GM19324 (cell line): ENCODE data around the gene CDYL.

Source experiments
- ATAC-seq: cut with Tn5 transposase; IDR thresholded peaks from one replicate; pipeline ENCODE4 v1.9.1; 2021; ENCODE audit warnings: mild to moderate bottlenecking, moderate library complexity; ENCODE audit not compliant: unreplicated experiment, low FRiP score

The CDYL gene

DNA sequence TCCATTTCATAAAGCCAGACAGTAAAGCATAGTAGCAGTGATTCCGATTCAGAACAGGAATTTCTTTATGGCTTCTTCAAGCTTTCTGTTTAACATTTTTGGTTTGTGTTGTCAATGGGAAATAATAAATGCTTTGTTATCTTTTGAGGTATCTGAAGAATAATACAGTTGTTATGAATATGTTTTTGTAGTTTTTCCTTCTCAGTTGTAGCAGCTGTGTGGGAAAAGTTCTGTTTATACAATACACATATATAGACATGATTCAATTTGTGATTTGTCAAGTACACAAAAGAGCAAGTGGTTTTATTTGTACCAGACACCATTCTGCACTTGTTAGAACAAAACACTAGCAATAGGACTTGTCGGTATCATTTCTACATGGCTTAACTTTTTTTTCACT is 96.6 kb downstream of the CDYL start:
- no peak for ATAC-seq

DNA sequence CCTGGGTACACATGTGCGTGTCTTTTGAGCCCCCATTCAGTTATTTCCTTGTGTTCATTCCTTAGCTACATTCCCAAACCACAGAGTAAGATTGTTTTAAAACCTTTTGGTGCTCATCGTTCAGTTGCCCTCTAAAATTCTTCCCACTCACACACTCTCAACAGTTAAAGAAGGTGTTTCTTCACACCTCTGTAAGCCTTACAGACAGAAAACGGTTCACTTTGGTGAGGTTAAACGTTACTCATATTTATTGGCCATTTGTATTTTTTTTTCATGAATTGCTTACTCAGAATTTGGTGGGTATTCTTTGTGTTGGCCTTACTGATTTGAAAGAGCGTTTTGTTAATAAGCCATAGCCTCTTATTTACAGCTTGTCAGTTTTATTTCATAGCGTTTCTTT is 97.7 kb downstream of the CDYL start:
- no peak for ATAC-seq

DNA sequence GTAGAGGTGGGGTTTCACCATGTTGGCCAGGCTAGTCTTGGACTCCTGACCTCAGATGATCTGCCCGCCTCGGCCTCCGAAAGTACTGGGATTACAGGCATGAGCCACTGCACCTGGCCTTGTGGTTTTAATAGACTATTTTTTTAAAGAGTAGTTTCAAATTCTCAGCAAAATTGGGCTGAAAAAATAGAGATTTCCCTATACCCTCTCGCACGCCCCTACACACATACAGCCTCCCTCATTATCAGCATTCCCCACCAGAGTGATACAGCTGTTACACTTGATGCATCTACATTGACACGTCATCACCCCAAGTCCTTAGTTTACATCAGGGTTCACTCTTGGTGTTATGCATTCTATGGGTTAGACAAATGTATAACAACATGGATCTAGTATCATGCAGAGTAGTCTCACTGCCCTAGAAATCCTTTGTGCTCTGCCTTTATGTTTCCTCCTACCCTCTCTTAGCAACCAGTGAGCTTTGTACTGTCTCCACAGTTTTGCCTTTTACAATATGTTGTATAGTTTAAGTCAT is 103.6 kb downstream of the CDYL start:
- ATAC-seq: peak; percentile 69

DNA sequence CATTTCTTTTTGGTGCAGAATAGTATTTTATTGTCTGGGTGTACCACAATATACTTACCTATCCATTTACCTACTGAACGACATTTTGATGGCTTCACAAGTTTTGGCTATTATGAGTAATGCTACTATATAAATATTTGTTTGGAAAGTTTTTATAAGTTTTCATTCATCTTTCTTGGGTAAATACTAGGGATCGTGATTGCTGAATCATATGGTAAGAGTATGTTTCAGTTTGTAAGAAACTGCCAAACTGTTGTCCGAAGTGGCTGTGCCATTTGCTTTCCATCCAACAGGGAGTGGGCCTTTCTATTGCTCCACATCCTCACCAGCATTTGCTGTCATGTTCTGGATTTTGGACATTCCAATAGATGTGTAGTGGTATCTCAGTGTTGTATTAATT is 104.2 kb downstream of the CDYL start:
- ATAC-seq: no peak

DNA sequence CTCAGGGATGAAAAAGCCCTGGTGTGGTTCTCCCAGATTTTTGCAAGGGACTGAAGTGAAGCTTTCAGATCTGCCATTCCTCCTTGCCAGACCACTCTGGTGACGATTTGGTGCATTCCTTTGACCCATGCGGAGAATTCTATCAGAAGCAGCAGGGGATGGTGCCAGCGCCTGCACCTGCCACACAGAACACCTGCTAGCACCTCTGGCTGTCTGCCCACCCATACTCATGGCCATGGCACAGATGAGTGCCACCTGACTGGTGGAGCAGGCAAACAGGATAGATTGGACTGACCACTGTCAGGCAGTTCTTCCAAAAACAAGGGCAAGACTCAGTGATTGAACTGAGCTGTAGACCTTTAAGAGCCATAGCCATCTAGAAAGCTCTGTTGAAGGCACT is 107.1 kb downstream of the CDYL start:
- ATAC-seq: no peak

DNA sequence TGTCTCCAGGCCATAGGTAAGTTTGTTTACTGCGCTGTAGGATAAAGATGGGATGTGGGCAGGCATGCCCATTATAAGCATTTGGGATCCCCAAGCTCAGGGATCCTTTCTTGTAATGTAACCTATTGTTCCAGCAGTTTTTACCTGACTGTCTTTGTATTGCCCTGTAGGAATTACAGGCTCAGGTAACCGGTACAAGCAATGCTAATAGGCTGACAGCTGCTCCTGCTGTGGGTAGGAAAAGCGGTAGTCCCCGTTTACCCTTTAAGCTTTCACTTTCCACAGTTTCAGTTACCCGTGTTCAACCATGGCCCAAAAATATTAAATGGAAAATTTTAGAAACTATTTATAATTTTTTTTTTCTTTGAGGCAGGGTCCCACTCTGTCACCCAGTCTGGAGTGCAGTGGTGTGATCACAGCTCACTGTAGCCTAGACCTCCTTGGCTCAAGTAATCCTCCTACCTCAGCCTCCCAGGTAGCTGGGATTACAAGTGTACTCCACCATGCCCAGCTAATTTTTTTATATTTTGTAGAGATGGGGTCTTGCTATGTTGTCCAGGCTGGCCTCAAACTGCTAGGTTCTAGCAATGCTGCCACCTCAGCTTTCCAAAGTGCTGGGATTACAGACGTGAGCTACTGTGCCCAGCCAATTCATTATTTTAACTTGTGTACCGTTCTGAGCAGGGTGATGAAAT is 108.6 kb downstream of the CDYL start:
- ATAC-seq: no peak

DNA sequence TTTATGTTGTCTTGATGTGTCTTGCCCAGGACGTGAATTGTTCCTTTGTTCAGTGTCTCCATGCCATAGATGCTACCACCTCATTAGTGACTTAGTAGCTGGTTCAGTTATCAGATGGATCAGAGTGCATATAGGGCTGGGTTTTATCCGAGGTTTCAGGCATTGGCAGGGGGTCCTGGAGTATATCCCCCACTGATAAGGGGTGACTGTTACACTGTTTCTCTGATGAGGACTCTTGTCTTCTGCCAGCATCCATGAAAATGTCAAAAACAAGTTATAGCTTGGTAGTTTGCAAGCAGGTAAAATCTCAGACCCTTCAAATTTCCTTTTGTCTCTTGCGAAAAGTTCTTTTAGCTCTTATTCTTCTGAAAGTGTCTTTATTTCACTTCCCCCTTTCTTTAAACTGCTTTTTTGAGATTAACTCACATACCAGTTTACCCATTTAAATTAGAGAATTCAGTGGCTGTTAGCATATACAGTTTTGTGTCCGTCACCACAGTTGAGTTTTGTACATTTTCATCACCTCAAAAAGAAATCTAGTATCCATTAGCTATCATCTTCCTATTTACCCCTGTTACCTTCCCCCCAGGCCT is 109.2 kb downstream of the CDYL start:
- no peak for ATAC-seq

DNA sequence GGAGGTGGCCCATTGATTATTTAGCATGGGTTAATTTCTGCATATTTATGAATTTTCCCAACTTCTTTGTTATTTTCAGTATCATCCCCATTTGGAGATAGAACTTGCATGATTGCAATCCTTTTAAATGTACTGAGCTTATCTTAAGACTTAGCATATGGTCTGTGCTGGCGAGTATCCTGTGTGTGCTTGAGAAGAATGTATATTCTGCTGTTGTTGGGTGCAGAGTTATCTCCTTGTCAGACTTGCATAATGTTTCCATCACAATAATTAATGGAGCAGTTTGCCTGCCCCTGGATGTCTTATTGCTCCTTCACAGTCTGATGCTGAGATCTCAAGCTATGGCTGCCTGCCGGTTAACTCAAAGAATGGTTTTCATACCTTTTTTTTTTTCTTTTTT is 112.6 kb downstream of the CDYL start:
- ATAC-seq: no peak

DNA sequence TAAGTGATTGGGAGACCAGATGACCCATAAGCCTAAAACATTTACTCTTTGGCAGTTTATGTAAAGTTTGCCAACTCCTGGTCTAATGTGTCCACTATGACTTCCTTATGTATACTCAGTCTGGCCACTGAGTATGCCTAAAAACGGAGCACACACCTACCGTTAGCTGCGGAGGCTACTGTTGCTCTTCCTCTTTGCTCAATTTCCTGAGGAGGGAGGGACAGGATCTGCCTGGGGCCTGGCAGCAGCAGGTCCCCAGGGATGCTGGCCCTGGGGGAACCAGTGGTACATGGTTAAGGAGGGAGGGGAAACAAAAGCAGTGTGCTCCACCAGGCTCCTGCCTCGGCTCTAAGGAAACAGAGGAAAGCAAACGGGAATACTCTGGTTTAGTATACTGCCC is 113.5 kb downstream of the CDYL start:
- ATAC-seq: no peak

DNA sequence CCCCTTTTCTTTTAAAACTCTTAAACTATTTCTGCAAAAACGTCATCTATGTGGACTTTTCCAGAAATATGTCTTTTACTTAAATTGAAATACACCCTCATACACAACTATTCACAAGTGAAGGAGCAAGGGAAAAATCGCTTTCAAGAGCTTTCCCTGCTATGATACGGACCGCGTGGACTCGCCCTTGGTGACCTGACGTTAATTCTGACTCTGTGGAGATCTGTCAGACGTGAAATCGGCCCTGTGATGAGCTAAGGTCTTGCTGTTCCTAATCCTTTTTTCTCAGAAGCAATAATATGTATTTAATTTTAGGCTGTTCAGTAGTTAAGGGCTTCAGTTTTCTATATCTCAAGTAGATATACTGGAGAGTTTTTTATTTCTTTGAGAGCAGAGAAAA is 114.0 kb downstream of the CDYL start:
- ATAC-seq: no peak

DNA sequence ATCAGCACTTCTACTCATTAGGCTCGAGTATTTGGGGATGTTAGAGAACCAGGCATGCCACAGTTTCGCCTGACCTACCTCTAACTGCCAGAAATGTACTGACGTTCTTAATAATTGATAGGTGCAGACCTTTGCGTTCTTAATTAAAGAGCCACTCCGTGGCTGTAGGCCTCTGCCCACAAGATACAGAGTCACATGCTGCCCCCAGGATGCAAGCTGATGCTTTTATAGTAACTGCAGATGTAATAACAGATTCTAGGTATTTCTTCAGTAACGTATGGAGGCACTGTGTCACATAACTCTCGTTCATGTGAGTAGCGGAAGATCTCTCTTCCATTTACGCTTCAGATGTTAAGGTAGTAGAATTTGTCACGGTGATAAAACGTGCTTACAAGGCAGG is 114.4 kb downstream of the CDYL start:
- ATAC-seq: no peak

DNA sequence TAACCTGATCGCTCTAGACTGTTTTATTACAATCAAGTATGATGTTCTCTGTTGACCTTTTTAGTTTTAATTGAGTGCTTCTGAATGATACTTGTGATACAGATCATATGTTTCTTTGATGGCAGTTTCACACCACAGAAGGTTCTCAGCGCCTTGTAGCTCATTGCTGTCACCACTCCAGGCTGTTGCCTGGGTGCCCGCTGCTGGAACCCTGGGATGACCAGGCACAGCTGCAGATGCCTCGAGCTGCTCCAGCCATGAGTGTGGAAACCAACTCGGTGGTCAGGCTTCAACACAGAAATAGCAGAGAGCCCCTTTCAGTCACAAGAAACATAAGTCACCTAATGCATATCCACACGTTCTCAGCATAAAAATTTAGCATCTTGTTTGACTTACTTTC is 114.9 kb downstream of the CDYL start:
- ATAC-seq: no peak

DNA sequence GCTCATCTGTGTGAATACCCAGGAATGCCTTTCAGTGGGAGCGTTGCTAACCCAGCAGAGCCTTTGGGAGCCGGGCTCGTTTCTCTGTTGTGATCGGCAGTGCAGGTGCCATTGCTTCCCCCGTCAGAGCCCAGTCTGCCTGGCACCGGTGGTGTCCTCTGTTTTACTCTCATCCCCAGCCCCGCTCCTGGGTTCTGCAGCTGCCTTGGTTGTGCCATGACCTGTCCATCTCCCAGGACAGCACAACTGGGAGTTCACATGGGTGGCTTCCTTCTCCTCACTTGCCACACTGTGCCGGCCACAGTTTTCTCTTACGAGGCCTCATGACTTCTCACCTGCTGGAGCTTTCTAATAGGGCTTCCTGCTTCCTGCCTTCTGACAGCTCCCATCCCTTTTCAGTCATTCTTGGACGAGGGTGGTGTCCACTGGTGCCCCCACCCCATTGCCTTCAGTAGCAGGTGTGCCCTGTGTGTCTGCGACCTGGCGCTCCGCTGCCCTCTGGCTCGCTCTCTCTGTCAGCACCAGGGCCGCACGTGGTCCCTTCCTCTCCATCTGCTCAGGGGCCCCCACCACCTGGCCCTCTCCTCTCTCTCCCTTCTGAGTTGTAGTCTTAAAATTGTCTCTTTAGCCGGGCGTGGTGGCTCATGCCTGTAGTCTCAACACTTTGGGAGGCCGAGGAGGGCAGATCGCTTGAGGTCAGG is 116.7 kb downstream of the CDYL start:
- no peak for ATAC-seq

DNA sequence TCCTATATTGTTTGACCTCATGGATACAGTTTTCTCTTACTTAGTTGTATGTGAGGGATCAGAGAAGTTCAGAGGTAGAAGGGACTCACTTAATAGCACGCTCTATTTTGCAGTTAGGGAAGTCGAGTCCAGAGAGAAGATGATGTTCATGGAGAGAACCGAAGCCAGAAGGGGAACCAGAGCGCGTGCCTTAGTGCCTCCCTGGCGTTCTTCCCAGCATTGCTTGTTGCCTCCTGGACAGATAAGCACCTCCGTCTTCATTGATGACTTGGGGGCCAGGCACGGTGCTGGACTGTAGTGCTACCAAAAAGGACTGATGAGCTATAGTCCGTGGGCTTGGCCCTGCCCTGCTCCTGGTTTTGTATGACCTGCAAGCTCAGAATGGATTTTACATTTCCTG is 117.8 kb downstream of the CDYL start:
- no peak for ATAC-seq

DNA sequence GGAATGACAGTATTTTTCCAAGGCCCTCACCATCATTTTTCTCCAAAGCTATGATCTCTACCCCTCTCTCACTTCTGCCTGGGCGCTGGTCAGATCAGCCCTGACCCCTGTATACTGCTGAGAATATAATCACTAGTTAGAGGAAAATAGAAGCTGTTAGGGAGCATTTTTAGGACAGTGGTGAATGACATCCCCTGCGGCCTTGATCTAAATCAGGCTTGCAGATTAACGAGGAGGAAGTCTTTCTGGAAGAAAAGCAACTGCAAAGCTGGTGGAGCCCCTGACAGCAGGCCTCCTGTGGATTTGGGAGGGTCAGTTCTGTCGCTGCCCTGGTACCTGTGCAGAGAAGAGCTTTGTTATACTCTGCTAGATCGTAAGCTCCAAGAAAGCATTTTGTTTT is 119.8 kb downstream of the CDYL start:
- ATAC-seq: no peak

DNA sequence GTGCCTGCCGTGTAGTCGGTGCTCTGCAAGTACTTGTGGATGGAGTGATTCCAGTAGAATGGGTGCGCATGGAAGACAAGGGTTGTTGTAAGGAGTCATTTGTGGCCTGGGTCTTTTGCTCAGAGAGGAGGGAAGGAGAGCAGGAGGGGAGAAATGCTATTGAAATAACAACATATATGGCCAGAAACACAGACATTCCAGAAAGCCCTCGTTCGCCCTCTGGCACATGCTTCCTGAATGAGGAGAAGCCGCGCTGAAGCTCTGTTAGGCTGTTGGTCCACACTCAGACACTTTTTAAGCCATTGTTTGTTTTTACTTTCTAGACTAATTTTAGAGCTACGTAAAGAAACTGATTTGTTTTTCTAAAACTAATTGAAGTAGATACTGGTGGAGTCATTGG is 120.2 kb downstream of the CDYL start:
- no peak for ATAC-seq

DNA sequence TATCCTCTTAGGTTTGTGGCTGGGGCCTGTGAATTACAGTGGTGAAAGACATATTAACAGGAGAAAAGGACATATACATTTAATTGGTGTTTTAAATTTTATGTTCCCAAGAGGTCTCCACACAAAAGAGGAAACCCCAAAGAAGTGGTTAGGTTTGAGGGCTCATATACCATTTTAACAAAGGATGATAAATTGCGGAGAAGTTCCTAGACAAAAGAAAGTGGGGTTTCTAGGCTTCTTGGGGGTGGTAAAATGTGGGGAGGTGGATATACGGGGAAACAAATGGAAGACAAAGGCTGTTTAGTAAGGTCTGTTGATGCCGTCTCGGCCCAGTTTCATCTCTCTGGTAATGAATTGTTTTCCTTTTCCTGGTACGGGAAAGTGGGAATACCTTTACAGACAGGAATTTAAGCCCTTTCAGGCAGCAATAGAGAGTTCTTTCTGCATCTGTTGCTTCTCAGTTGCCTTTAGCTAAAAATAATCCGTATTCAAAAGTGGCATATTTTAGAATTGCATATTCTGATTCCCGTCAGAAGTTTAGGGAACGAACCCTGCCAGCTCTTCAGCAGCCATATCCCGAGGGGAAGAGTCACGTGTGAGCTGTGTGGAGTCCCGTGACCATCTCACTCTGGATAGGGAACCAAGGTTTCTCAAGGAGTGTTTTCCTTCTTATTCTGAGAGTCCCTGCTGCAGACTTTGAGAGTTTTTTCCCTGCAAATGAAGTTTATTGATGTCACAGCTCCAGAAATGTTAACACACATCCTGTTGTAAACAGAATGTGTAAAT is 123.2 kb downstream of the CDYL start:
- ATAC-seq: no peak

DNA sequence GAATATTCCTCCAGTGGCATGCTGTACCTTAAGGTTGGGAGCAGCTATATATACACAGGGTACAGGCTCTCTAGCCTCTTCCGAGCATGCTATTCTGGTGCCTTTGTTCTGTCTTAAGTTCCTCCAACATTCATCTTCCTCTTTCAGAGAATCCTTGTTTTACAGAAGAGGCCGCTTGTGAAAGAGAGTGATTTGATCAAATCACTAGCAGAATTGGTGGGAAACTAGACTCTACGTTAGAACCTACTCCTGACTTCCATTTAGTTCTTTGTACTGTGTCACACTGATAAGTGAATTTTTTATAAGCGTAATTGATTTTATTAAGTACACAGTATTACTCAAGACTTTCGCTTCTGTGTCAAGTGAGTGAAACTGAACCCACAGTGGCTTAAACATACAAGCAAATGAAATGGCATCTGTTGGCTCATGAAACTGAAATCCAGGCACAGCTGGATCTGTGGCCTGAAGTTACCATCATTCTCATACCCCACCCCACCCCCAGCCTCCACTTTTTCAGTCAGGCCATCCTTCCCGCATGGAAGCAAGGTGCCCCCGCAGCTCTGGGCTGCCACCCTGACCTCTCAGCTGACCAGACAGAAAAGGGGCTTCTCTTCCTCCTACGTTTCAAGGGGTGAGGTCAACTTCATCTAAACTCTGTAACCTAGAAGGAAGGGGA is 125.3 kb downstream of the CDYL start:
- no peak for ATAC-seq

DNA sequence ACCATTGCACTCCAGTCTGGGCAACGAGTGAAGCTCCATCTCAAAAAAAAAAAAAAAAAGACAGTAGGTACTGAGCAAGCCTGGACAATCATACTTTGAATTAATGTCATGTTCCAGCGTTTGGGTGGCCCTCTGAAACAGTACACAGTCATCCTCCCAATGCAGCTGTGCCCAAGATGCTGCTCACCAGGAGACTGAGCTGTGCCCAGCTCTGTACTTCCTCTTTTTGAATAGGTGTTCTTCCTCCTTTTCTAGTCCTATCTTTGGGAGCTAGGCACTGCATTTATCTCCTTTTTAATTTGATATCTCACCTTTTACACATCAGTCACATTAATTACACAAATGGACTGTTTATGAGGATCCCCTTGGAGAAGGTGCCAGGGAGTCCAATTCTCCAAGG is 126.2 kb downstream of the CDYL start:
- no peak for ATAC-seq

DNA sequence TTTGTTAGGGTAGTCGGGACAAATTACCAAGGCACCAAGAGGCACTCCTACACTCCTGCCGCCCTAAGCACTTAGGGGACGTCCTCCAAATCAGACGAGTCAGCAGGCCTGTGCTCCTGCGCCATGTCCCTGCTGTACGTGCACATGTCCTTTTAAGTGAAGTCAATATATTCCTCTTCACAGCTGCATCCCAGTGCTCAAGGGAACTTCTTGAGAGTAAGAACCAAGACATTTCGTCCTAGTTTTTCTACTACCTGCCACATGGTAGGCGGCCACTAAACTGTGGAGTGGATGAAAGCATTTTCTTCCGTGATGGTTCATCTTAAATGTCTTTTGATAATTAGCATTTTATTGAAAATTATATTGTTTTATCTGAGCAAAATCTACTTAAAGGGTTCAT is 126.9 kb downstream of the CDYL start:
- ATAC-seq: no peak
